Activated naive CD8-positive, alpha-beta T cell treated with anti-CD3 and anti-CD28 coated beads, Interleukin-2, amount 10 ng/mL, durations not matched to agents 7 days and 5 days (primary cell): ENCODE measurements around the gene PDSS1. TPM values are rescaled to one million over a fixed set of nuclear protein-coding genes. Genes with fewer than 3 reads are reported as not detected.
"Not testable (repeated sequence)": the region's sequence is repeated elsewhere in the genome, so short reads cannot be mapped to it uniquely, and the experiment has no call there.

Experiments
- ATAC-seq: fragments of 150-1000 bp; cut with Tn5 transposase; one replicate; pipeline ENCODE4 v1.10.0; 2021; ENCODE audit warnings: low read depth, moderate library complexity
- POLR2A ChIA-PET: fragments of 350-600 bp; sonication (Branson Sonifier 250); formaldehyde crosslinking; loops from one replicate; lab custom pipeline; 2021; ENCODE audit warnings: antibody characterized with exemption; lab: Charles Lee
- DNase-seq: peaks from one replicate; pipeline ENCODE4 v3.0.0; 2021
- H3K27ac Mint-ChIP-seq: one replicate; pipeline ENCODE4 v1.8.0; 2022; ENCODE audit warnings: mild to moderate bottlenecking, mixed read lengths
- H3K27me3 Mint-ChIP-seq: one replicate; pipeline ENCODE4 v1.8.0; 2022; ENCODE audit warnings: mild to moderate bottlenecking, moderate library complexity, mixed read lengths
- H3K36me3 Mint-ChIP-seq: one replicate; pipeline ENCODE4 v1.8.0; 2021; ENCODE audit warnings: mild to moderate bottlenecking, mixed read lengths
- H3K4me1 Mint-ChIP-seq: one replicate; pipeline ENCODE4 v1.8.0; 2021; ENCODE audit warnings: mixed read lengths
- H3K4me3 Mint-ChIP-seq: one replicate; pipeline ENCODE4 v1.8.0; 2022; ENCODE audit warnings: mild to moderate bottlenecking, moderate library complexity, mixed read lengths
- H3K9me3 Mint-ChIP-seq: one replicate; pipeline ENCODE4 v1.8.0; 2021; ENCODE audit warnings: mixed read lengths
- total RNA-seq, 2 experiments: library from RNA; stranded (reverse); gene quantifications; one replicate each; pipeline ENCODE4 v1.2.3, GENCODE V29; 2021

Gene PDSS1
- total RNA-seq, 2 experiments from 2014 or later, result 10.7 to 12.0 TPM

DNA sequence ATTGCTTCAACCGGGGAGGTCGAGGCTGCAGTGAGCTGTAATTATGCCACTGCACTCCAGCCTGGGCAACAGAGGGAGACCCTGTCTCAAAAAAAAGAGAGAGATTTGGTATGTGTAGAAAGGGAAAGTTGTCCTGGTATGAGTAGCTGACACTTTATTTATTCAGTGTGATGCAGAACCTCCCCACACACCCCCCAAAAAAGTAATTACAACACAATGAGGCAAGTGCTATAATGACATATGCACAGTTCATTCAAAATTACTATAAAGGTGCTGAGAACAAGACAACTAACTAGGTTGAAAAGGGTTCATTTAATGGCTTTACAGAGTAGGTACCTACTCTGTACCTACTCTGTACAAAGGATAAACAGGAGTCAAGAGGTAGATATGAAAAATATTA, 80.2 kb downstream of the PDSS1 start:
- ATAC-seq, result no peak
- H3K4me1 Mint-ChIP-seq, result peaks cover 20% of the 10 kb centered on the region

DNA sequence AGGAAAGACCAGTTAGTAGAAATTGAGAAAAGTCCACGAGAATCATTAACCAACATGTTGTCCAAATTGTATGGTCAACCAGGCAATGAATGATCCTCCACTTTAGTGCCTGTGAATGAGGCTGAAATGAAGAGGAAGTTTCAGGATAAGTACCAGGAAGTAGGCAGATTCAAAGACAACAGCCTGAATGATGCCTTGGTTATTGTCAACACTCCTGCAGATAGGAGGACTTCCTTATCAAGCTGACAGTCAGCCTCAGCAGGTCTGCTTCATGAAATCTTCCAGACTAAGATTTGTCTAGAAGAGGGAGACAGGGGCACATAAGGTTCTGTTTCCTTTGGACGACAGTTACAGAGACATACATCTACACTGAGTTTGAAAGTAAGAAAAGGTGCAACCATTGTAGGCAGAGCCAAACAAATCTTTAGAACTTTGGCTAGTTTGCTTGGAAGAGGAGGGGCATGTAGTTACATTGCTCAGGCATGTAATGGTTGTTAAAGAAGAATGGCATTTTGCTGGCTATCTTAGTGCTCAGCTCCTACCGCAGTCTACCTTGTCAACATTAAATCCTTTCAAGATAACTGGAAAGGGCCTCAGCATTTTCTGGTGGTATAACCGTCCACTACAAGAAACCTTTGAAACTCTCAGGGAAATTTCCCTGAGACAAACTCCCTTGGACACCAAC, 81.8 kb downstream of the PDSS1 start:
- ATAC-seq (no peak), DNase-seq (no peak)
- peaks cover 22% of the 10 kb centered on the region for H3K4me1 Mint-ChIP-seq
- no peaks in the 10 kb centered on the region for H3K27me3 Mint-ChIP-seq
- POLR2A ChIA-PET, result no interaction called here
- no peak overlapping the region for H3K4me3 Mint-ChIP-seq
- H3K27ac Mint-ChIP-seq, result no peak overlapping the region
- H3K9me3 Mint-ChIP-seq, result no peaks in the 10 kb centered on the region
- H3K36me3 Mint-ChIP-seq, result peaks cover 22% of the 10 kb centered on the region

More for the DNA sequence above, 80.2 kb downstream of the PDSS1 start:
- Mint-ChIP-seq H3K36me3 (peaks cover 19% of the 10 kb centered on the region), H3K27ac (no peak overlapping the region), H3K9me3 (no peaks in the 10 kb centered on the region), H3K27me3 (no peaks in the 10 kb centered on the region), H3K4me3 (no peak overlapping the region)
- POLR2A ChIA-PET, result no interaction called here
- no peak for DNase-seq

GRCh38 chr10:26780106-26780792, 82.7 kb downstream of the PDSS1 start:
- DNase-seq (no peak), ATAC-seq (no peak)
- peaks cover 21% of the 10 kb centered on the region for H3K36me3 Mint-ChIP-seq
- H3K27me3 Mint-ChIP-seq, result no peaks in the 10 kb centered on the region
- no peak overlapping the region for H3K27ac Mint-ChIP-seq
- POLR2A ChIA-PET, result interaction anchor here (0.7 kb wide), 1 partner anchor 61 kb away, joined by 3 read pairs; no protein-coding TSS in a partner anchor
- H3K9me3 Mint-ChIP-seq, result no peaks in the 10 kb centered on the region
- peaks cover 22% of the 10 kb centered on the region for H3K4me1 Mint-ChIP-seq
- H3K4me3 Mint-ChIP-seq, result no peak overlapping the region

DNA sequence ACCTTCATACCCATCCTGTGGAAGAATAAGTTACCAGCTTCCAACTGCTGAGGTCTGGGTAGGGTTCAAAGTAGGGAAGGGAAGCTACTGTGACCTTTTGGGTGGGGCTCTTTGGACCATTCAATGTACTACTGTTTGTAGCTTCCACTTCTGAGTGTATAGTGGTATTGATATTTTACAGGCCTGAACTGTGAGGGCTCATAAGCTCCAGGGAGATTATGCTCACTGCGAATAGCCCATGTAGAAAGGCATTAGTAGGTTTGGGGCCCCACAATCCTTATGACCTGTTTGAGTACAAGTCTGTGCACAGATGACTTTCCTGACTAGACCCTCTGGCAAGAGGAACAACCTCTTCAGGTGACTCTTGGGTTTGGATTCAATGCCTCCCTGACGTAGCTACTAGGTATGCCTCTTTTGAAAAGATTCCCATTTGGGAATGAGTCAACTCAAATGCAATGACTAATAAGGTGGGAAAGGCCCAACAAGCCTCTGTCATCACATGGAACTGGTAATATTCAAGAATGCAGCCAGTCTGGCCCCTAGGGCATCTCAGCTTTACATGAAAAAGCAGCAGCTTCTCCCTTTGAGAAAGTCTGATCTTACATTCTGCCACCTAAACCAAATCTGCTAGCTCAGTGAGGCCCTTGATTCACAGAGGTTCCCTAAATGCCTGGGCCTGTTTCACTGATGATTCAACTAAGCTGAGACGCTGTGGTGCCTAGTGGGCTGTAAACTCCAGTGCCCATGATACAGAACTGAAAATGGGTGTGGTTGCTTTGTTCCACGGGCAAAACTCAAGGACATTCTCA, 83.5 kb downstream of the PDSS1 start:
- Mint-ChIP-seq H3K4me3 (no peak overlapping the region), H3K4me1 (peaks cover 19% of the 10 kb centered on the region), H3K27me3 (no peaks in the 10 kb centered on the region), H3K36me3 (peaks cover 15% of the 10 kb centered on the region), H3K27ac (no peak overlapping the region), H3K9me3 (no peaks in the 10 kb centered on the region)
- DNase-seq, result no peak
- no peak for ATAC-seq
- POLR2A ChIA-PET, result interaction anchor here (0.7 kb wide), 1 partner anchor 60 kb away, joined by 3 read pairs; no protein-coding TSS in a partner anchor

DNA sequence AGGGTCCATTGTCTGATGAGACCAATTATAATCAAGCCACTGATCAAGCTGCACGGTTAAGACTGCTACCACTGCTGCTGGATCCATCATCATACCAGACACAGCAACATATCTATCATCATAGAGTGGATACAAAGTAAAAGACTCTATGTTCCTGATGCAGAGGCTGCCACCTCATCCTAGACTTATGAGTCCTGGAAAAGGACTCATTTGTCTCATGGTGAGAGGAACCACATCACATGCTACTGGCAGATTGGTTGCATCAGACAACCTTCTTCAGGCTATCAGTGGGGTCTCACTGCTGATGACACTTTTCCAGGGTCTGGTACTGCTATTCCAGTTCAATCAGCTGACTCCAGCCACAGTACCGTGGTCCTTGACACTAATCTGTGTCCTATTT, 84.3 kb downstream of the PDSS1 start:
- DNase-seq, result no peak
- Mint-ChIP-seq H3K27me3 (no peaks in the 10 kb centered on the region), H3K4me1 (peaks cover 19% of the 10 kb centered on the region), H3K4me3 (no peak overlapping the region), H3K36me3 (peaks cover 19% of the 10 kb centered on the region), H3K9me3 (no peaks in the 10 kb centered on the region), H3K27ac (no peak overlapping the region)
- no peak for ATAC-seq
- POLR2A ChIA-PET, result no interaction called here

- POLR2A ChIA-PET, result no interaction called here
- H3K27me3 Mint-ChIP-seq, result no peaks in the 10 kb centered on the region
- DNase-seq, result no peak
- H3K36me3 Mint-ChIP-seq, result peaks cover 35% of the 10 kb centered on the region
- H3K4me1 Mint-ChIP-seq, result peaks cover 5% of the 10 kb centered on the region
- ATAC-seq, result no peak
- no peak overlapping the region for H3K27ac Mint-ChIP-seq
- peaks cover 5% of the 10 kb centered on the region for H3K9me3 Mint-ChIP-seq
- H3K4me3 Mint-ChIP-seq, result no peak overlapping the region
Measured at GRCh38 chr10:26787362-26787761, 89.9 kb downstream of the PDSS1 start.

- DNase-seq, POLR2A ChIA-PET, ATAC-seq, H3K9me3 Mint-ChIP-seq, H3K27me3 Mint-ChIP-seq, H3K4me3 Mint-ChIP-seq, H3K4me1 Mint-ChIP-seq, H3K27ac Mint-ChIP-seq: not testable (repeated sequence)
- H3K36me3 Mint-ChIP-seq, result peaks cover 36% of the 10 kb centered on the region
Measured at GRCh38 chr10:26789779-26790178, 92.3 kb downstream of the PDSS1 start.

GRCh38 chr10:26790221-26790995, 92.9 kb downstream of the PDSS1 start:
- Mint-ChIP-seq H3K4me1 (peaks cover 3% of the 10 kb centered on the region), H3K9me3 (peaks cover 5% of the 10 kb centered on the region), H3K36me3 (peaks cover 37% of the 10 kb centered on the region), H3K4me3 (no peak overlapping the region), H3K27ac (no peak overlapping the region), H3K27me3 (no peaks in the 10 kb centered on the region)
- ATAC-seq (no peak), DNase-seq (no peak)
- POLR2A ChIA-PET, result no interaction called here

DNA sequence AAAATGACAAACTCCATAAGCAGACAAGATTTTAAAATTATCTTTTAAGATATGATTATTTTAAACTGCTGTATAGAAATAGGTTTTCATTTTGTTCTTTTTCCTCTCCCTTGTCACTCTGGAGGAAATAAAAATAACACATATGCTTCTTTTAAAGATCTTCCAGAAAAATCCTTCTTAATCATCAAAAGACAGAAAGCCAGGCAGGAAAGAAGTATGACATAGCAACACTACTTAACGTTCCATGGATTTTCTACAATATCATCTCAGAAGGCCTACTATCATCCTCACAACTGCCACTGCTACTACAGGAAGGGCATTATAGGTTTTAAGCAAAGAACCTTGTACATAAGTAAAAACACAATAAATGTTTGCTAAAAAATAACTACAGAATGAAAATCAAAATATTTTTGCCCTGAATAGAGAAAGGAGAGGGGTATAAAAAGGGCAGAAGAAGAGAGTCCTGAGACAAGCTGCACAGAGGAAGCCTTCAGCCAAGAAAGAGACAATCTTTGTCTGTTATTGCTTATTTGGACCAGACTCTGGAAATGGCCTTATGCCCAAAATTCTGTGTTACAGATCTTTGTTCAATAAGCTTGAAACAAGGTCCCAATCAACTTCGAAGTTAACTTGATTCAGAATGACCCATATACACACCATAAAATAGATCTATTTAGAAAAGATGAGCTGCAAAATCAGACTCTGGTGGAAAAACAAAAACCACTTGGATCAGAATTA, 95.4 kb downstream of the PDSS1 start:
- Mint-ChIP-seq H3K9me3 (peaks cover 8% of the 10 kb centered on the region), H3K4me3 (no peak overlapping the region), H3K27ac (no peak overlapping the region), H3K36me3 (peaks cover 35% of the 10 kb centered on the region), H3K27me3 (no peaks in the 10 kb centered on the region), H3K4me1 (peaks cover 3% of the 10 kb centered on the region)
- ATAC-seq (no peak), DNase-seq (no peak)
- POLR2A ChIA-PET, result no interaction called here

Other genes with a start within 250 kb of the PDSS1 start
- gene ABI1, start 163.3 kb downstream of the PDSS1 start, total RNA-seq, result 10 to 100 TPM; 54.5 to 54.6 TPM